ENCODE data around the gene ACTR3.

DNA sequence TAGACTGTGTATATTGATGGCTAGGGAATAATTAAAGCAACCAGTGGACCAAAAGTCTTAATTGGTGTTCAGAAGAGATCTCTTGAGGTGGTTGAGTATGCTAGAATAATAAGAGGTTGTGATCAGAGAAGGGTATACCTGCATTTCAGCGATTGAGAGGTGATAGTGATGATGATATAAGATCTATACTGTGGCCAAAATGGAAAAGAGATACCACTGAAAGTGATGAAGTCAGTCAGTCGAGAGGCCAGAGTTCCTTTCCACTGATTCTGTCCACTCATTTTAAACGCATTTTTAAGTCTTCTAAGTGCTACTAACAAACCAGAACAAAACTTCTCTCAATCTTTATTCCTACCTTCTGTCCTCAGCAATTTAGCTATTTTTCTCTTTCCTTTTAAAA is 32.9 kb downstream of the ACTR3 start:
- TF ChIP-seq, protein P1, sequence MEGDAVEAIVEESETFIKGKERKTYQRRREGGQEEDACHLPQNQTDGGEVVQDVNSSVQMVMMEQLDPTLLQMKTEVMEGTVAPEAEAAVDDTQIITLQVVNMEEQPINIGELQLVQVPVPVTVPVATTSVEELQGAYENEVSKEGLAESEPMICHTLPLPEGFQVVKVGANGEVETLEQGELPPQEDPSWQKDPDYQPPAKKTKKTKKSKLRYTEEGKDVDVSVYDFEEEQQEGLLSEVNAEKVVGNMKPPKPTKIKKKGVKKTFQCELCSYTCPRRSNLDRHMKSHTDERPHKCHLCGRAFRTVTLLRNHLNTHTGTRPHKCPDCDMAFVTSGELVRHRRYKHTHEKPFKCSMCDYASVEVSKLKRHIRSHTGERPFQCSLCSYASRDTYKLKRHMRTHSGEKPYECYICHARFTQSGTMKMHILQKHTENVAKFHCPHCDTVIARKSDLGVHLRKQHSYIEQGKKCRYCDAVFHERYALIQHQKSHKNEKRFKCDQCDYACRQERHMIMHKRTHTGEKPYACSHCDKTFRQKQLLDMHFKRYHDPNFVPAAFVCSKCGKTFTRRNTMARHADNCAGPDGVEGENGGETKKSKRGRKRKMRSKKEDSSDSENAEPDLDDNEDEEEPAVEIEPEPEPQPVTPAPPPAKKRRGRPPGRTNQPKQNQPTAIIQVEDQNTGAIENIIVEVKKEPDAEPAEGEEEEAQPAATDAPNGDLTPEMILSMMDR (IDR thresholded peaks at IDR 0.05; ENCODE audit: insufficient read depth, low read depth, low read length): no peak
- no peak for TF ChIP-seq EZH2 (IDR thresholded peaks at IDR 0.05; ENCODE audit: insufficient read depth, low read length)
